Hematopoietic multipotent progenitor cell treated with erythropoietin and hydrocortisone succinate and interleukin-3 and kit ligand, for 15 days (in vitro differentiated cells): ENCODE measurements around the gene AUTS2.
"Not testable (repeated sequence)": the region's sequence is repeated elsewhere in the genome, so short reads cannot be mapped to it uniquely, and the experiment has no call there.

Experiments
- DNase-seq: peaks from one replicate; pipeline ENCODE4 v3.0.0-alpha.2; 2015; ENCODE audit warnings: low spot score

Gene AUTS2

GRCh38 chr7:70352906-70353305, 754.6 kb downstream of the AUTS2 start:
- DNase-seq, result no peak

DNA sequence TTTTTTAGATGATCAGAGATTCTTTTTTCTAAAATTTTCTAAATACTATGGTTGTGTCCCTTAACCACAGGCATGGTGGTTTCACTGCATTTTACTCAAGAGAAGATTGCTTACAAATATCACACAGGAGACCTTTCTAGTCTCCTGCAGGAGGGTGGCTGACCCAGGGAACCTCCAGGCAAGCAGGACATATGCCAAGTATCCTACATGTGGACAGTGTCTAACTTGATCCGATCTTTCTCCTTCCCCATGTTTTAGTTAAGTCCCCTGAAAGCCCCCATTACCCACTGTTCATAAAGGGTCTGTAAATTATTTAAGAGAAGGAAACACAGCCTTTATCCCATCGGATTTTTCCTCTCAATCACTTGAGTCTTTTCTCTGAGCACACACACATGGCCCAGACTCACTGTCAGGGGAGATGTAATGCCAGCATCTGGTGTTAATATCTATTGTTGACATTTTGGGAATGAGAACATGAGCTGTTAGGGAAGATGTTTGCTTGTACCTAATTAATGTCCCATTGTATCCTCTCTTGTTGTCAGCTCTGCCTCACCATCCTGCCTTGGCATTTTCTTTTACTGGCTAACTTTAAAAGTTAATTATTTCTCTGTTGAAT, 755.2 kb downstream of the AUTS2 start:
- DNase-seq, result no peak

- DNase-seq, result no peak
Observed at GRCh38 chr7:70353946-70354335, 755.7 kb downstream of the AUTS2 start.

GRCh38 chr7:70354409-70355169, 756.3 kb downstream of the AUTS2 start:
- no peak for DNase-seq

- no peak for DNase-seq
Observed at GRCh38 chr7:70355198-70356020, 757.1 kb downstream of the AUTS2 start.

DNA sequence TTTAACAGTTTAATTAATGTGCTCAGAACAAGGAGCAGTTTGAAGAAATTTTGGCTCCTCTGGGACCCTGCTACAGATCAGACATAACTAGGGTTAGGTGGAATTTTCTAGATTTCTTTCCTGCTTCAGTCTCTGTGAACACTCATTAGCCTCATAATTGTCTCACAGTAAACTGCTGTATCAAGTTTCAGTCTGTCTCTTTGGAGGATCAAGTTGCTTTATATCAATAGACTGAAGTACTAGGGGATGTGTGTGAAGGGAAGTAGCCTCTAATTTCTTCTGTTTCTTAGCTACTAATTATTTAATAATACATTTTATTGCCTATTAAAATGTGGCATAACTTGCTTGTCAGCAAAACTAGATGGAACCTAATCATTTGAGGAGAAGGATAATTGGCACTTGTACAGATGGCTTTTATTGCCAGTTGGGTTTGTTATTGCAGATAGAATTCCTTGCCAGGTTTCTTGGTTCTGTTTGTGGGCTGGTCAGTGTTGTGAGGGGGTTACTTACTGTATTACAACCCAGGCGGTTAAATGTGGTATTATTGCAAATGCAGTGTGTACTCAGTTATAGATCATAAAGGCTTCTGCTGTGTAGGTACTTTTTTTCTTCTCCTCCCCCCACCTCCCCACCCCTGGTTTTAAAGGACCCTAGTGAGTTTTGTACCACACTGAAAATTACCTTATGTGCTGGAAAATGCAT, 758.0 kb downstream of the AUTS2 start:
- DNase-seq, result no peak

GRCh38 chr7:70356787-70357328, 758.6 kb downstream of the AUTS2 start:
- no peak for DNase-seq

DNA sequence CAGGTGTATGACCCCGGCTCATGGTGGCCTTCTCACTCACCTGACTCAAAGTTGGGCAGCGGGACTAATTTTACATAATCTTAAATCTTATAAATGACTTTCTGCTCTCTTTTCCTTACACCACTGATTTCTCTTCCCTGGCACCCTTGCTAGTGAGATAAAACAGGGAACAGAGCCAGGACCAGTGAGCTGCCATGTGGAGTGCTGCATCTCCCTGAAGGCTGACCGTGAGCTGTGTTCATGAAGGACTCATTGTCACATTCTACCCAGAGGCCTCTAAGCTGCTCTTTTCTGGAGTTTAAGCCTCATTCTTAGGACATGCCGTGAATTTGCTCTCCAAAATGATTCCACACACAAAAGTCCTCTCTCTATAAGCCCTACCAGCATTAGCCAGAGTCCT, 762.3 kb downstream of the AUTS2 start:
- DNase-seq, result no peak

- DNase-seq, result no peak
Observed at GRCh38 chr7:70361821-70362220, 763.5 kb downstream of the AUTS2 start.

- not testable (repeated sequence) for DNase-seq
Observed at GRCh38 chr7:70364393-70364792, 766.1 kb downstream of the AUTS2 start.

DNA sequence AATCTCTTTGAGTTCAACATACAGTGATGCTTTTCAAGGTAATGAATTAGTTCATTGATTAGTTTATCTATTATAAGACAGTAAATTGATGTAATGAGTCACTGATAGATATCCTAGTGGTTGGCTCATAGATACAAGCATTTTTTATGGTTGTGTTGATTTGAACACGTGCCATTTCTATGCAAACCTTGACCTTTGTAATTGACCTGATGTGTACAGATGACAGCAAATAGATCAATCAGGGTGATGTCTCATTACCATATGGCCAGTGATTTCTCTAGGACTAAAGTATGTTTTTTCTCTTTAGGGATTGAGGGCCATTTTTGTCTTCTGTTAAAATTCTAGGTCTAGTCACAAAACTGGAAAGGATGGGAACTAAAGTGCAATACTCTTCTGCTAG, 773.4 kb downstream of the AUTS2 start:
- DNase-seq, result no peak

- no peak for DNase-seq
Observed at GRCh38 chr7:70372768-70373515, 774.7 kb downstream of the AUTS2 start.

GRCh38 chr7:70374772-70375533, 776.7 kb downstream of the AUTS2 start:
- no peak for DNase-seq

DNA sequence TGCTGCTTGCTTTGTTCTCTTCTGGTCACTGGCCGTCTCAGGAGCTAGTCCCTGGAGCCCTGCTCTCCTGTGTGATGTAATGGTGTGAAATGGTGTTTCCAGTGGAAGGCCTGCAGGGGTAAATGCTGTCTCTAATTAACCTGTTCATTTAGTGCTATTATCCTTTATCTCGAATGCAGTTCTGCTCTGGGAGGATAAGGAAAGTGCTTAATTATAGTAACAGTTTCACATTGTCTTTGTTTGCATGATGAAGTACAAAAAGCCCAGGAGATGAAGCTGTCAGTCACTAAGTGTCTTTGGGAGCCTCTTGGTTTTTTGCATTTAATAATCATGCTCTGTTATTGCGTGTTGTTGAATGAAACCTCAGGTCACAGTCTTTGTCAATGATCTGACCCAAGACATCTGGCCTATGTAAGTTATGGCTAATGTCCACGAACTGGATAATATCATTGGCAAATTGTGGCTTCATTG, 778.3 kb downstream of the AUTS2 start:
- DNase-seq, result no peak

DNA sequence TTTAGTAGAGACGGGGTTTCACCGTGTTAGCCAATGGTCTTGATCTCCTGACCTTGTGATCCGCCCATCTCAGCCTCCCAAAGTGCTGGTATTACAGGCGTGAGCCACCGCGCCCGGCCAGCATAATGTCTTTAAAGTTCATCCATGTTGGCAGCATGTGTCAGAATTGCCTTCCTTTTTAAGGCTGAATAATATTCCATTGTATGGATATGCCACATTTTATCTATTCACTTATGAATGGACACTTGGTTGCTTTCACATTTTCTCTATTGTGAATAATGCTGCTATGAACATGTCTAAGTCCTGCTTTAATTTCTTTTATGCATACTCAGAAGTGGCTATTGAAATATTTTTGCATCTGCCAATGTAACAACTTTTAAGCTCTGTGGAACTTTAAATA, 779.7 kb downstream of the AUTS2 start:
- DNase-seq, result no peak

GRCh38 chr7:70379210-70379609, 780.9 kb downstream of the AUTS2 start:
- no peak for DNase-seq

DNA sequence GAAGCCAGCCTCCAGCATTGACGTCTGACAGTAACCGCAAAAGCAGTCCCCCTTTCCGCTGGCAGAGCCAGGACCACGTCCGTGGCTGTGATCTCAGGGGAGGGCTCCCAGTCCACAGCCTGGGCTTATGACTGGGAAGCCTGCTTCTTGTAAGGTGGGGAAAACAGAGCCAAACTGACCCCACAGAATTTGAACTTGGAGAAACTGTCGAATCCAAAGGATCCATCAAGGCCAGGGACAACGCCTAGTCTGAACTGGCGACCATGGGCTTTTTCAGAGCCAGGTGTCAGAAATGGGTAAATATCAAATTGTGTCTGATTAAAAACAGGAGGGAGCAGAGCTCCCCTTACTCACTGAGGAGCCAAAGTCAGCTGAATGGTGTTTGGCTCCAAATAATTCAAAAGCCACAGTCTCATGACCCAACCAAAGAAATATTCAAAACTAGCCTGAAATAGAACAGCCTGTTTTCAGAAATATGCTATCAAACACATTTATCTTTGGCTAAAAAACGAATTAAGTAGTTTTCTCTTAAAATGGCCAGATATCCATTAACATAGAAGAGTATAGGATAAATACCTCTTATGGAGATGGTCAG, 782.2 kb downstream of the AUTS2 start:
- DNase-seq, result no peak

GRCh38 chr7:70383066-70383782, 784.9 kb downstream of the AUTS2 start:
- DNase-seq, result no peak

GRCh38 chr7:70384024-70384423, 785.7 kb downstream of the AUTS2 start:
- DNase-seq, result no peak
